Neural progenitor cell (in vitro differentiated cells): ENCODE results near the gene ARRDC4.

ENCODE experiments used
- CTCF ChIP-seq: fragments of 200-600 bp; sonication (generic); IDR thresholded peaks from 2 replicates; pipeline ENCODE4 v1.5.1; 2017; ENCODE audit warnings: antibody characterized with exemption, mild to moderate bottlenecking
- EZH2 ChIP-seq: fragments of 200-600 bp; sonication (generic); IDR thresholded peaks from 2 replicates; pipeline ENCODE4 v1.6.1; 2017; ENCODE audit warnings: antibody characterized with exemption, mild to moderate bottlenecking, moderate library complexity

GRCh38 chr15:97968380-97968779 is 7.9 kb downstream of the ARRDC4 start:
- TF ChIP-seq EZH2 (no peak), CTCF (no peak)
